Measurements from ENCODE around the gene TCERG1L.

Gene TCERG1L

GRCh38 chr10:131316321-131317075 is 5.0 kb upstream of the TCERG1L start:
- DNase-seq (ENCODE audit: low read depth, low spot score): no peak
- no peak for TF ChIP-seq CTCF (IDR thresholded peaks at IDR 0.05; ENCODE audit: low read depth, low read length)
- no peak overlapping the region for H3K4me3 ChIP-seq (ENCODE audit: low read depth, low read length)
- in situ Hi-C loops (cut with HindIII; ENCODE audit: low sequenced_read_pairs): no loop called here

GRCh38 chr10:131315344-131315743 is 3.8 kb upstream of the TCERG1L start:
- in situ Hi-C loops (cut with HindIII; ENCODE audit: low sequenced_read_pairs): no loop called here
- no peak for TF ChIP-seq CTCF (IDR thresholded peaks at IDR 0.05; ENCODE audit: low read depth, low read length)
- DNase-seq (ENCODE audit: low read depth, low spot score): no peak
- no peak overlapping the region for H3K4me3 ChIP-seq (ENCODE audit: low read depth, low read length)

- H3K4me3 ChIP-seq (ENCODE audit: low read depth, low read length): no peak overlapping the region
- TF ChIP-seq CTCF (IDR thresholded peaks at IDR 0.05; ENCODE audit: low read depth, low read length): no peak
- DNase-seq (ENCODE audit: low read depth, low spot score): no peak
- in situ Hi-C loops (cut with HindIII; ENCODE audit: low sequenced_read_pairs): no loop called here
Measured at GRCh38 chr10:131314799-131315198, 3.3 kb upstream of the TCERG1L start.

- DNase-seq (ENCODE audit: low read depth, low spot score): no peak
- no peak overlapping the region for H3K4me3 ChIP-seq (ENCODE audit: low read depth, low read length)
- TF ChIP-seq CTCF (IDR thresholded peaks at IDR 0.05; ENCODE audit: low read depth, low read length): no peak
- in situ Hi-C loops (cut with HindIII; ENCODE audit: low sequenced_read_pairs): no loop called here
Measured at GRCh38 chr10:131314148-131314547, 2.6 kb upstream of the TCERG1L start.

- in situ Hi-C loops (cut with HindIII; ENCODE audit: low sequenced_read_pairs): no loop called here
- no peak overlapping the region for H3K4me3 ChIP-seq (ENCODE audit: low read depth, low read length)
- no peak for TF ChIP-seq CTCF (IDR thresholded peaks at IDR 0.05; ENCODE audit: low read depth, low read length)
- no peak for DNase-seq (ENCODE audit: low read depth, low spot score)
Measured at GRCh38 chr10:131313377-131313776, 1.9 kb upstream of the TCERG1L start.

- DNase-seq (ENCODE audit: low read depth, low spot score): no peak
- in situ Hi-C loops (cut with HindIII; ENCODE audit: low sequenced_read_pairs): no loop called here
Measured at GRCh38 chr10:131312478-131312836, 936 bp upstream of the TCERG1L start.

More at GRCh38 chr10:131312478-131312836, 936 bp upstream of the TCERG1L start:
- H3K4me3 ChIP-seq (ENCODE audit: low read depth, low read length): no peak overlapping the region
- TF ChIP-seq CTCF (IDR thresholded peaks at IDR 0.05; ENCODE audit: low read depth, low read length): no peak
